ENCODE data around the gene IFRD2. TPM values are rescaled to one million over a fixed set of nuclear protein-coding genes. Genes with fewer than 3 reads are reported as not detected.
A peak's percentile ranks its signal among the peaks of the same experiment; 100 is the strongest.
"Not testable (repeated sequence)": the region's sequence is repeated elsewhere in the genome, so short reads cannot be mapped to it uniquely, and the experiment has no call there.

IFRD2 gene
- total RNA-seq, 1 donor from 2014 or later, result 77.1 TPM

DNA sequence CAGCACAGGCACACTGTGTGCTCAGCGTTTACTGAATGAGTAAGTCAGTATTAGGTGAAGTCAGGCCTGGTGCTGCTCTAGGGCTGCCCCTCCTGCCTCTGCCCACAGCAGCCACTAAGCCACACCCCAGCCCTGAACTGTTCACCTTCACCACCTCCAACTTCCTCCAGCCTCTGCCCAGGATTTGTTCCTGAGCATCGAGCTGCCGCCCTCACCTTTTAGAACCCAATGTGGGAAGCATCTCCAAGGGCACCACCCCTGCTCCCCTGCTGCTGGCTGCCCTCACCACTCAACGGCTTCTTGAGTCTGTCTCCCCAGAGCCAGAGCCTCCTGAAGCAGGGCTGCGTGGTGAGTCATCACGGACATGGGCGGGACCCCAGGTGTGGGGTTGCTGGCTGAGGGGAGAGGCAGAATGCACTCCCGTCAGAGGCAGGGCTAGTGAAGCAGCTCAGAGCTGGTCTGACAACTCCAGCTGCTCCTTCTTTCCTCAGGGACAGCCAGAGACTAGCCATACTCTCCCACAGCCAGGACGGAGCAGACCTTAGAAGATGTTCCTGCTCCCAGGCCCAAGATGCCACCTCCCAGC is 24.5 kb upstream of the IFRD2 start:
- Mint-ChIP-seq H3K27ac (ENCODE audit: unreplicated experiment) (no peak overlapping the region), H3K4me1 (peaks cover 33% of the 10 kb centered on the region), H3K36me3 (ENCODE audit: low read depth) (peaks cover 32% of the 10 kb centered on the region), H3K27me3 (ENCODE audit: low read depth) (no peaks in the 10 kb centered on the region), H3K4me3 (peak overlapping the region; percentile 38), H3K9me3 (no peaks in the 10 kb centered on the region)
- DNase-seq (ENCODE audit: low read depth, low spot score), result no peak
- TF ChIP-seq, protein P1, sequence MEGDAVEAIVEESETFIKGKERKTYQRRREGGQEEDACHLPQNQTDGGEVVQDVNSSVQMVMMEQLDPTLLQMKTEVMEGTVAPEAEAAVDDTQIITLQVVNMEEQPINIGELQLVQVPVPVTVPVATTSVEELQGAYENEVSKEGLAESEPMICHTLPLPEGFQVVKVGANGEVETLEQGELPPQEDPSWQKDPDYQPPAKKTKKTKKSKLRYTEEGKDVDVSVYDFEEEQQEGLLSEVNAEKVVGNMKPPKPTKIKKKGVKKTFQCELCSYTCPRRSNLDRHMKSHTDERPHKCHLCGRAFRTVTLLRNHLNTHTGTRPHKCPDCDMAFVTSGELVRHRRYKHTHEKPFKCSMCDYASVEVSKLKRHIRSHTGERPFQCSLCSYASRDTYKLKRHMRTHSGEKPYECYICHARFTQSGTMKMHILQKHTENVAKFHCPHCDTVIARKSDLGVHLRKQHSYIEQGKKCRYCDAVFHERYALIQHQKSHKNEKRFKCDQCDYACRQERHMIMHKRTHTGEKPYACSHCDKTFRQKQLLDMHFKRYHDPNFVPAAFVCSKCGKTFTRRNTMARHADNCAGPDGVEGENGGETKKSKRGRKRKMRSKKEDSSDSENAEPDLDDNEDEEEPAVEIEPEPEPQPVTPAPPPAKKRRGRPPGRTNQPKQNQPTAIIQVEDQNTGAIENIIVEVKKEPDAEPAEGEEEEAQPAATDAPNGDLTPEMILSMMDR (conservative IDR thresholded peaks at IDR 0.05), result no peak

DNA sequence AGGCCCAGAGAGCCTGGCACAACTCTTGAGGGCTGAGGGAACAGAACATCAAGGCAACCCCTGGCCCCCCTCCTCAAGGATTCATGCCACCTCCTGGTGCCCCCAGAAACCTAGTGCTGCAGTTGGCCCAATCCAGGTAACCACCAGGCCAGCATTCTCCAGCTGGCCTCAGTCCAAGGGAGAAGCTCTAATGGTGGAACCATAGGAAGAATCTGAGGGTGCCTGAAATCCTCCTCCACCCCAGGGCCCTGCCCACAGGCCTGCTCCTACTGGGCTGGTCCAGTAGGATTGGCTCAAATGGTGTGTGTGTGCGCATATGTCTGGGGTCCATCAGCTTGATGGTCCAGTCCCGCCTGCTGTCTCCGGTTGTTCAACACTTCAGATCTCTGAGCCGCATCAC is 22.6 kb upstream of the IFRD2 start:
- Mint-ChIP-seq H3K4me3 (peak overlapping the region; percentile 82), H3K27ac (ENCODE audit: unreplicated experiment) (no peak overlapping the region), H3K27me3 (ENCODE audit: low read depth) (no peaks in the 10 kb centered on the region), H3K4me1 (peaks cover 23% of the 10 kb centered on the region), H3K9me3 (peaks cover 1% of the 10 kb centered on the region), H3K36me3 (ENCODE audit: low read depth) (peaks cover 36% of the 10 kb centered on the region)
- no peak for DNase-seq (ENCODE audit: low read depth, low spot score)
- TF ChIP-seq, protein P1 (conservative IDR thresholded peaks at IDR 0.05), result no peak

DNA sequence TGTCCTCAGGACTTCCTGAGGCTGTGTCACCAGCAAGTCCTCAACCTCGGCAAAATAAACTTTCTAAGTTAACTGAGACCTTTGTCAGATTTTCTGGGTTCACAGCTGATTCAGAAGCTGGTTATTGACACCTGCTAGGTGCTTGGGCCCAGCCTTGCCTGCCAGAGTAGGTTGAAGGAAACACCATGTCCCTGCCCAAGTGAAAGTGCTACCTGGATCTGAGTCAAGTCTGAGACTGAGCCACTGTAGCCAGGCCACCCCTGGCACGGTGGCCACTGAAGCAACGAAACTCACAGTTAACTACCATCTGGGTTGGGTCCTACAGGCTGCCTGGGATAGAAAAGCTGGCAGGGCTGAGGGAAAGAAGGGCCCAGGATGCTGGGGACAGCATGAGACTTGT is 22.1 kb upstream of the IFRD2 start:
- Mint-ChIP-seq H3K36me3 (ENCODE audit: low read depth) (peaks cover 36% of the 10 kb centered on the region), H3K4me1 (peaks cover 18% of the 10 kb centered on the region), H3K4me3 (peak overlapping the region; percentile 8), H3K9me3 (peaks cover 3% of the 10 kb centered on the region), H3K27ac (ENCODE audit: unreplicated experiment) (no peak overlapping the region), H3K27me3 (ENCODE audit: low read depth) (no peaks in the 10 kb centered on the region)
- TF ChIP-seq, protein P1 (conservative IDR thresholded peaks at IDR 0.05), result no peak
- DNase-seq (ENCODE audit: low read depth, low spot score), result no peak

DNA sequence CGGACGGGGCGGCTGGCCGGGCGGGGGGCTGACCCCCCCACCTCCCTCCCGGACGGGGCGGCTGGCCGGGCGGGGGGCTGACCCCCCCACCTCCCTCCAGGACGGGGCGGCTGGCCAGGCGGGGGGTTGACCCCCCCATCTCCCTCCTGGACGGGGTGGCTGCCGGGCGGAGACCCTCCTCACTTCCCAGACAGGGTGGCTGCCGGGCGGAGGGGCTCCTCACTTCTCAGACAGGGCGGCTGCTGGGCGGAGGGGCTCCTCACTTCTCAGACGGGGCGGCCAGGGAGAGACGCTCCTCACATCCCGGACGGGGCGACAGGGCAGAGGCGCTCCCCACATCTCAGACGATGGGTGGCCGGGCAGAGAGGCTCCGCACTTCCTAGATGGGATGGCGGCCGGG is 19.8 kb upstream of the IFRD2 start:
- not testable (repeated sequence) for H3K9me3 Mint-ChIP-seq; H3K27me3 Mint-ChIP-seq (ENCODE audit: low read depth); DNase-seq (ENCODE audit: low read depth, low spot score); H3K4me1 Mint-ChIP-seq; H3K4me3 Mint-ChIP-seq; H3K27ac Mint-ChIP-seq (ENCODE audit: unreplicated experiment)
- peaks cover 37% of the 10 kb centered on the region for H3K36me3 Mint-ChIP-seq (ENCODE audit: low read depth)

DNA sequence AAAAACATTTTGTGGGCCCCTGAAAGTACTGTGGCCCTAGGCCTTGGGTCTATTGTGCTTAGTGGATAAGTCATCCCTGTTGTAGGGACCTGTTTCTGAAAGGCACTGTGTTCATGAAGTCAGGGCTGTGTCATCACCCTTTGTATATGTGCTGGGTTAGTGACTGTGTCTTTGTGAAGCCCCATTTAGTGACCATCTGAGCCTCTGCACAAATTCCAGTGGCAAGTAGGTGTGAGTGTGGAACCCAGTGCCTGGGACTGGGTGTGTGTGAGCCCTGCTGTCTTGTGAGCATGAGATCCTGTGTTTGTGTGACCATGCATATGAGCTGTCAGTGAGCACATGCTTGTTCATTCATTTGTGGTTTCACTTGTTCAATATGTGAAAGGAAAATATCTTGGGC is 12.4 kb upstream of the IFRD2 start:
- Mint-ChIP-seq H3K36me3 (ENCODE audit: low read depth) (peaks cover 7% of the 10 kb centered on the region), H3K9me3 (no peaks in the 10 kb centered on the region), H3K27me3 (ENCODE audit: low read depth) (no peaks in the 10 kb centered on the region), H3K4me3 (peak overlapping the region; percentile 72), H3K4me1 (peaks cover 17% of the 10 kb centered on the region), H3K27ac (ENCODE audit: unreplicated experiment) (no peak overlapping the region)
- DNase-seq (ENCODE audit: low read depth, low spot score), result no peak
- TF ChIP-seq, protein P1 (conservative IDR thresholded peaks at IDR 0.05), result no peak

DNA sequence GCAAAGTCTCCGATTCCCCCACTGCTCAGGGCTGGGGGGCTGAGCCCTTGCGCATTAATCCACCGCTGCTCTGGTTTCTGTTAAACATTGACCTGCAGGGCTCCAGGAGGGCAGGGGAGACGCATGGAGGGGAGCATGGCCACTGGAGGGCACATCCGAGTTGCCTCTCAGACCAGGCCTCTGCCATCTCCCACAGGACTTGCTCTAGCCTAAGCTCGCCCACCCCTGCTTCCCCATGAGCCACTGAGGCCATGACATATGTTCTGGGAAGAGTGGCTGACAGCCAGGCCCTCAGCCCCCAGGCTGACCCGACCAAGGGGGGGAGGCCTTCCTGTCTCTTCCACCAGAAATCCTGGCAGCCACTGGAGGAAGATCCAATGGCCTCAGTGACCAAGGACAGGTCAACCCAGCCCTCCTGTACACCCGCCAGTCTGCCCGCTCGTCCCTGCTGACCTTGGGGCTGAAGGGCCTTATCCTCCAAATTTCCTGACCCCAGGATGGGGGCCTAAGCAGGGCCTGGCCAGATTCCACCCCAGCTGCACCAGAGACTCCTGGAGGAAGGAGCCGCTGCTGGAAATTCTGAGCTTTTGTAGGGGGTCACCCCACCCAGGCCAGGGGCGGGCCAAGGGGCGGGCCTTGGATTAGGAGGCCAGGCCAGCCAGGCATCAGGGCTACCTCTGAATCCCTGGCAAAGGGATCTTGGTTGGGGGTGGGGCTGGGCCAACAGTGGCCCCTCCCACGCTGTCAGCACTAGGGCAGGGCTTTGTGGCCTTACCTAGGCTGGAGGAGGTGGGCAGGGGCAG is 11.0 kb upstream of the IFRD2 start, which contains the start of gene HYAL1:
TSS of gene HYAL1 (minus strand) at position 562 of the 803 bp plus-strand sequence. CDS start 618 bp downstream, outside the sequence.
- no peaks in the 10 kb centered on the region for H3K36me3 Mint-ChIP-seq (ENCODE audit: low read depth)
- peak within 1 kb of the TSS; percentile 54 for H3K4me3 Mint-ChIP-seq
- H3K9me3 Mint-ChIP-seq, result no peaks in the 10 kb centered on the region
- DNase-seq (ENCODE audit: low read depth, low spot score), result no peak
- H3K27ac Mint-ChIP-seq (ENCODE audit: unreplicated experiment), result no peak within 1 kb of the TSS
- TF ChIP-seq, protein P1 (conservative IDR thresholded peaks at IDR 0.05), result no peak
- H3K4me1 Mint-ChIP-seq, result peaks cover 26% of the 10 kb centered on the region
- H3K27me3 Mint-ChIP-seq (ENCODE audit: low read depth), result peaks cover 6% of the 10 kb centered on the region
